ENCODE measurements around the gene RSPO3.

GRCh38 chr6:127202676-127203075 lies 84.2 kb downstream of the RSPO3 start:
- no peak for TF ChIP-seq CTCF (conservative IDR thresholded peaks at IDR 0.05; ENCODE audit: low read depth, low read length)
- TF ChIP-seq EZH2 (IDR thresholded peaks at IDR 0.05; ENCODE audit: borderline replicate concordance, low read depth, low read length, poor library complexity, severe bottlenecking): no peak

All from A673 (cell line).